ENCODE results near the gene CTAG1A. TPM values are rescaled to one million over a fixed set of nuclear protein-coding genes. Genes with fewer than 3 reads are reported as not detected.

CTAG1A gene
- total RNA-seq, 1 experiment from 2014 or later = not detected

DNA sequence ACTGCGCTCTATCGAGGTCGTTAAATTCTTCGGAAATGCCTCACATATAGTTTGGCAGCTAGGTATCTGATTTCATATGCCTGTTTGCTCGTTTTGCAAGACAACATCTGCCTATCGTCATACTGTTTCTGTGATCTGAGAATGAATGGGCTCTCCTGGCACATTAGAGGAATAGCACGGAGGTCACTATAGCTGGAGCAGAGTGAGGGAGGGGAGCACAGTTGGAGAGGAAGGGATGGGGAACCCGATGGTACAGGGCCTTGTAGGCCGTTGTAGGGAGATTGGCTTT is 37.0 kb upstream of the CTAG1A start:
- Mint-ChIP-seq H3K4me3 (peak overlapping the region; percentile 86 to 92), H3K4me1 (peaks cover 4 to 12% of the 10 kb centered on the region in 2 experiments), H3K27ac (peak overlapping the region; percentile 67 to 96 (median 95); a peak in 6 of 7 replicates), H3K9me3 (peaks cover 59 to 70% of the 10 kb centered on the region in 2 experiments), H3K36me3 (ENCODE audit: insufficient read depth in 1 of 3, low read depth in 3 of 3) (peaks cover 19 to 47% (median 44%) of the 10 kb centered on the region in 3 experiments), H3K27me3 (ENCODE audit: low read depth) (no peaks in the 10 kb centered on the region; the same call in none of the 2 replicates)
- H3K9me3 ChIP-seq (ENCODE audit: control insufficient read depth, low read depth, low read length) = peaks cover 40% of the 10 kb centered on the region
- H3K18ac ChIP-seq (ENCODE audit: insufficient read length, low read depth, low read length) = no peak overlapping the region
- no peak overlapping the region for H4K8ac ChIP-seq (replicated peaks; ENCODE audit: insufficient read length, low read depth, low read length)
- H2BK5ac ChIP-seq (ENCODE audit: insufficient read length, low read length) = no peak overlapping the region
- no peaks in the 10 kb centered on the region for H3K79me1 ChIP-seq (ENCODE audit: insufficient read depth, low read depth, low read length, poor library complexity, severe bottlenecking)
- H3K27me3 ChIP-seq (ENCODE audit: insufficient read depth, low read length) = no peaks in the 10 kb centered on the region
- H3K56ac ChIP-seq (ENCODE audit: insufficient read length, low read depth, low read length) = no peak overlapping the region
- H3K14ac ChIP-seq (ENCODE audit: insufficient read depth, low read length) = no peak overlapping the region
- no peak overlapping the region for H4K91ac ChIP-seq (ENCODE audit: insufficient read length, low read depth, low read length)
- H3K79me2 ChIP-seq (ENCODE audit: insufficient read depth, low read length) = peaks cover 3% of the 10 kb centered on the region; the same call in 1 of the 2 replicates
- no peaks in the 10 kb centered on the region for H3K4me1 ChIP-seq (ENCODE audit: insufficient read depth, low read length)
- H3K9ac ChIP-seq (ENCODE audit: extremely low read depth, insufficient read length, low read length) = peak overlapping the region; percentile 70
- WGBS (ENCODE audit: extremely low coverage, insufficient read length, low lambda C conversion rate) = no CpG with 5 or more reads among the region's 9 CpGs
- peak overlapping the region; percentile 86 for H3K23ac ChIP-seq (ENCODE audit: insufficient read length, low read depth, low read length)
- no peak overlapping the region for H4K5ac ChIP-seq (ENCODE audit: insufficient read length, low read depth, low read length)
- DNase-seq = no peak
- H3T11ph ChIP-seq (ENCODE audit: low read length) = no peak overlapping the region
- H2AK5ac ChIP-seq (ENCODE audit: insufficient read length, low read length) = no peak overlapping the region
- H4K20me1 ChIP-seq (ENCODE audit: control insufficient read depth, insufficient read depth, insufficient read length) = no peaks in the 10 kb centered on the region
- no peak overlapping the region for H2BK15ac ChIP-seq (ENCODE audit: low read depth, low read length)
- peak overlapping the region; percentile 100 for H3K4me2 ChIP-seq (ENCODE audit: insufficient read depth, insufficient read length, low read length)
- no peak overlapping the region for H2BK120ac ChIP-seq (ENCODE audit: low read depth, low read length, poor library complexity, severe bottlenecking)
- peaks cover 6% of the 10 kb centered on the region for H3K23me2 ChIP-seq (ENCODE audit: insufficient read length, low read depth, low read length, poor library complexity, severe bottlenecking)
- H3K4ac ChIP-seq (ENCODE audit: low read depth, low read length) = no peak overlapping the region
- no peak overlapping the region for H2AFZ ChIP-seq (ENCODE audit: low read length)
- H2BK12ac ChIP-seq (ENCODE audit: insufficient read length, low read depth, low read length) = no peak overlapping the region
- no peak overlapping the region for H3K27ac ChIP-seq (ENCODE audit: insufficient read length, low read depth, low read length)
- H2BK20ac ChIP-seq (ENCODE audit: low read depth, low read length, poor library complexity, severe bottlenecking) = no peak overlapping the region
- TF ChIP-seq, protein P1, sequence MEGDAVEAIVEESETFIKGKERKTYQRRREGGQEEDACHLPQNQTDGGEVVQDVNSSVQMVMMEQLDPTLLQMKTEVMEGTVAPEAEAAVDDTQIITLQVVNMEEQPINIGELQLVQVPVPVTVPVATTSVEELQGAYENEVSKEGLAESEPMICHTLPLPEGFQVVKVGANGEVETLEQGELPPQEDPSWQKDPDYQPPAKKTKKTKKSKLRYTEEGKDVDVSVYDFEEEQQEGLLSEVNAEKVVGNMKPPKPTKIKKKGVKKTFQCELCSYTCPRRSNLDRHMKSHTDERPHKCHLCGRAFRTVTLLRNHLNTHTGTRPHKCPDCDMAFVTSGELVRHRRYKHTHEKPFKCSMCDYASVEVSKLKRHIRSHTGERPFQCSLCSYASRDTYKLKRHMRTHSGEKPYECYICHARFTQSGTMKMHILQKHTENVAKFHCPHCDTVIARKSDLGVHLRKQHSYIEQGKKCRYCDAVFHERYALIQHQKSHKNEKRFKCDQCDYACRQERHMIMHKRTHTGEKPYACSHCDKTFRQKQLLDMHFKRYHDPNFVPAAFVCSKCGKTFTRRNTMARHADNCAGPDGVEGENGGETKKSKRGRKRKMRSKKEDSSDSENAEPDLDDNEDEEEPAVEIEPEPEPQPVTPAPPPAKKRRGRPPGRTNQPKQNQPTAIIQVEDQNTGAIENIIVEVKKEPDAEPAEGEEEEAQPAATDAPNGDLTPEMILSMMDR (conservative IDR thresholded peaks at IDR 0.05) = no peak
